Panc1 (cell line): ENCODE results near the gene NFATC2. TPM values are rescaled to one million over a fixed set of nuclear protein-coding genes. Genes with fewer than 3 reads are reported as not detected.

Experiments
- ATAC-seq: fragments of 200-7000 bp; cut with Tn5 transposase; 2 replicates; pipeline ENCODE4 v1.9.1; 2020; ENCODE audit warnings: mild to moderate bottlenecking, moderate library complexity
- BruUV-seq: library from RNA; stranded (reverse); fragments of 400-500 nt; replicated peaks from 2 replicates; lab custom pipeline; 2021; lab: Mats Ljungman, UMichigan
- CTCF ChIA-PET: fragments of 300-600 bp; sonication (Branson Sonifier 250); formaldehyde crosslinking; loops from one replicate; lab custom pipeline; 2022; ENCODE audit warnings: antibody characterized with exemption; lab: Charles Lee
- POLR2A ChIA-PET: fragments of 300-600 bp; sonication (Branson Sonifier 250); formaldehyde crosslinking; loops from one replicate; lab custom pipeline; 2022; ENCODE audit warnings: antibody characterized with exemption; lab: Charles Lee
- DNase-seq: peaks from one replicate; pipeline ENCODE4 v3.0.0-alpha.2; 2010; ENCODE audit warnings: low read depth, low spot score
- H3K27ac ChIP-seq: 2 replicates; pipeline ENCODE4 v1.5.1; 2011; ENCODE audit warnings: mild to moderate bottlenecking, low read length, inconsistent platforms
- H3K27me3 ChIP-seq: fragments of 200-500 bp; sonication (Bioruptor generic); 2 replicates; pipeline ENCODE4 v1.6.0; 2014; ENCODE audit warnings: low read length, inconsistent platforms; ENCODE audit not compliant: control insufficient read depth, insufficient read depth
- H3K36me3 ChIP-seq: fragments of 200-500 bp; sonication (Bioruptor generic); 2 replicates; pipeline ENCODE4 v1.5.1; 2014; ENCODE audit warnings: inconsistent platforms, mild to moderate bottlenecking, low read length, moderate library complexity; ENCODE audit not compliant: control insufficient read depth, insufficient read depth
- H3K4me1 ChIP-seq: 2 replicates; pipeline ENCODE4 v1.5.1; 2011; ENCODE audit warnings: inconsistent platforms, mild to moderate bottlenecking, low read length, moderate library complexity; ENCODE audit not compliant: control insufficient read depth, insufficient read depth
- H3K4me3 ChIP-seq, 2 experiments: 2 replicates each; pipeline ENCODE4 v1.5.1; 2011 to 2012; ENCODE audit warnings: low read depth in 2 of 2, low read length in 2 of 2, mild to moderate bottlenecking in 2 of 2, inconsistent platforms in 1 of 2, moderate library complexity in 1 of 2
- H3K9me3 ChIP-seq: fragments of 200-500 bp; sonication (Bioruptor generic); 2 replicates; pipeline ENCODE4 v1.5.1; 2014; ENCODE audit warnings: low read depth, mild to moderate bottlenecking, inconsistent platforms, low read length, moderate library complexity; ENCODE audit not compliant: control insufficient read depth, insufficient read depth
- POLR2AphosphoS5 ChIP-seq: IDR thresholded peaks from 2 replicates; pipeline ENCODE4 v1.6.1; 2012; ENCODE audit warnings: mild to moderate bottlenecking, low read depth, low read length, moderate library complexity
- SIN3A ChIP-seq: IDR thresholded peaks from 2 replicates; pipeline ENCODE4 v1.6.1; 2012; ENCODE audit warnings: low read depth, mild to moderate bottlenecking, low read length, moderate library complexity, borderline replicate concordance; ENCODE audit not compliant: insufficient read depth
- TCF7L2 ChIP-seq: IDR thresholded peaks from 2 replicates; pipeline ENCODE4 v1.6.1; 2011; ENCODE audit warnings: mild to moderate bottlenecking, low read depth, low read length, inconsistent platforms
- in situ Hi-C: cut with HindIII; loops from 2 replicates; pipeline ENCODE4 v1.10.0; 2016; ENCODE audit warnings: low sequenced_read_pairs, low pct_unique_long_range_greater_than_20kb
- intact Hi-C: fragments of 100-400 bp; cut with micrococcal nuclease; formaldehyde crosslinking; loops from one replicate; pipeline ENCODE4 v1.10.0; 2022; ENCODE audit not compliant: unreplicated experiment
- total RNA-seq: library from RNA; stranded (reverse); gene quantifications from one replicate; pipeline ENCODE4 v1.2.1, GENCODE V29; 2021; ENCODE audit not compliant: unreplicated experiment
- TF ChIP-seq, protein P1 (sequence below), 2 experiments: IDR thresholded peaks; 2 replicates each; pipeline ENCODE4 v1.6.1; 2011 to 2012; ENCODE audit warnings: low read depth in 2 of 2, control low read depth in 1 of 2, low read length in 1 of 2, mild to moderate bottlenecking in 1 of 2, moderate library complexity in 1 of 2; ENCODE audit not compliant: insufficient read depth in 1 of 2
- TF ChIP-seq, protein P2 (sequence below): fragments of 450-650 bp; IDR thresholded peaks from 2 replicates; pipeline ENCODE4 v1.5.1; 2017; ENCODE audit warnings: mild to moderate bottlenecking

The NFATC2 gene
- total RNA-seq, 1 experiment from 2014 or later = 10.6 TPM

DNA sequence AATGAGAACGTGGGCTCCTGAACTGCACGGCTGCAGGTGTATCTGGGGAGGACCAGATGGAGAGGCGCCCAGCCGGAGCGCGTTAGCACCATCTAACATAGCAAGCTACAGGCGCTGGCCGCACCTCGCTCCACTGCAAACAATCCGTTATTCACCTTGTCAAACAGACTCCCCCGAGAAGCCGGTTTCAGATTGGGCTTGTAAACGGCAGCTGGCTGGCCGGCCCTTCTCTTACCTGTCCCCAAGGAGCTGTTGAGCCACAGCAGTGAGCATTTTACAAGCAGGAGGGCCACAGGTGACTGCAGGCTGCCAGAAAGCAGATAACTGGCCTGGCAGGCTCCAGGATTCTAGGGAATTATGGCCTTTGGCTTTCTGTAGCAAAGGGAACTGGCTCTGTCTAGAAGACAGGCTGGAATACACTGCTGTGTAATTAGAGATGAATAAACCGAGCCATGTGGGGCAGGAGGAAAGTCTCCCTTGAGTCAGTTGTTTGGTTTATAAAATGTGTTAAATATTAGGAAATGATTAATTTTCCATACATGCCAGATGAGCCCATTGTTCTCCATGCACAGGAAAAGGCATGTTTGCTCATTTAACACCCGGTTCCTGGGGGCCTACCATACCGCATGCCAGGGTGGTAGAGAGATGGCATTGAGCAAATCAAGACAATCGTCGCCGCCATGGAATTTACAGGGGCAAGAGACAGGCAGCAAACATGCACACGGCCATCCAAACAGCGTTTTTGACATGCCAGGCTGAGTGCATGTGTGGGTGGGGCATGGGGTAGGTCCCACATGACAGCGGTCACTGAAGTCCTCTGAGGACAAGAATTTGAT, 159.3 kb downstream of the NFATC2 start:
- TF ChIP-seq TCF7L2 (no peak), SIN3A (no peak), POLR2AphosphoS5 (no peak)
- TF ChIP-seq, protein P1, sequence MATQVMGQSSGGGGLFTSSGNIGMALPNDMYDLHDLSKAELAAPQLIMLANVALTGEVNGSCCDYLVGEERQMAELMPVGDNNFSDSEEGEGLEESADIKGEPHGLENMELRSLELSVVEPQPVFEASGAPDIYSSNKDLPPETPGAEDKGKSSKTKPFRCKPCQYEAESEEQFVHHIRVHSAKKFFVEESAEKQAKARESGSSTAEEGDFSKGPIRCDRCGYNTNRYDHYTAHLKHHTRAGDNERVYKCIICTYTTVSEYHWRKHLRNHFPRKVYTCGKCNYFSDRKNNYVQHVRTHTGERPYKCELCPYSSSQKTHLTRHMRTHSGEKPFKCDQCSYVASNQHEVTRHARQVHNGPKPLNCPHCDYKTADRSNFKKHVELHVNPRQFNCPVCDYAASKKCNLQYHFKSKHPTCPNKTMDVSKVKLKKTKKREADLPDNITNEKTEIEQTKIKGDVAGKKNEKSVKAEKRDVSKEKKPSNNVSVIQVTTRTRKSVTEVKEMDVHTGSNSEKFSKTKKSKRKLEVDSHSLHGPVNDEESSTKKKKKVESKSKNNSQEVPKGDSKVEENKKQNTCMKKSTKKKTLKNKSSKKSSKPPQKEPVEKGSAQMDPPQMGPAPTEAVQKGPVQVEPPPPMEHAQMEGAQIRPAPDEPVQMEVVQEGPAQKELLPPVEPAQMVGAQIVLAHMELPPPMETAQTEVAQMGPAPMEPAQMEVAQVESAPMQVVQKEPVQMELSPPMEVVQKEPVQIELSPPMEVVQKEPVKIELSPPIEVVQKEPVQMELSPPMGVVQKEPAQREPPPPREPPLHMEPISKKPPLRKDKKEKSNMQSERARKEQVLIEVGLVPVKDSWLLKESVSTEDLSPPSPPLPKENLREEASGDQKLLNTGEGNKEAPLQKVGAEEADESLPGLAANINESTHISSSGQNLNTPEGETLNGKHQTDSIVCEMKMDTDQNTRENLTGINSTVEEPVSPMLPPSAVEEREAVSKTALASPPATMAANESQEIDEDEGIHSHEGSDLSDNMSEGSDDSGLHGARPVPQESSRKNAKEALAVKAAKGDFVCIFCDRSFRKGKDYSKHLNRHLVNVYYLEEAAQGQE (IDR thresholded peaks at IDR 0.05; ENCODE audit: insufficient read depth in 1 of 2, low read depth in 2 of 2, low read length in 1 of 2) = no peak
- TF ChIP-seq, protein P2, sequence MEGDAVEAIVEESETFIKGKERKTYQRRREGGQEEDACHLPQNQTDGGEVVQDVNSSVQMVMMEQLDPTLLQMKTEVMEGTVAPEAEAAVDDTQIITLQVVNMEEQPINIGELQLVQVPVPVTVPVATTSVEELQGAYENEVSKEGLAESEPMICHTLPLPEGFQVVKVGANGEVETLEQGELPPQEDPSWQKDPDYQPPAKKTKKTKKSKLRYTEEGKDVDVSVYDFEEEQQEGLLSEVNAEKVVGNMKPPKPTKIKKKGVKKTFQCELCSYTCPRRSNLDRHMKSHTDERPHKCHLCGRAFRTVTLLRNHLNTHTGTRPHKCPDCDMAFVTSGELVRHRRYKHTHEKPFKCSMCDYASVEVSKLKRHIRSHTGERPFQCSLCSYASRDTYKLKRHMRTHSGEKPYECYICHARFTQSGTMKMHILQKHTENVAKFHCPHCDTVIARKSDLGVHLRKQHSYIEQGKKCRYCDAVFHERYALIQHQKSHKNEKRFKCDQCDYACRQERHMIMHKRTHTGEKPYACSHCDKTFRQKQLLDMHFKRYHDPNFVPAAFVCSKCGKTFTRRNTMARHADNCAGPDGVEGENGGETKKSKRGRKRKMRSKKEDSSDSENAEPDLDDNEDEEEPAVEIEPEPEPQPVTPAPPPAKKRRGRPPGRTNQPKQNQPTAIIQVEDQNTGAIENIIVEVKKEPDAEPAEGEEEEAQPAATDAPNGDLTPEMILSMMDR = no peak
- in situ Hi-C loops = no loop called here

GRCh38 chr20:51382111-51382985, 160.2 kb downstream of the NFATC2 start:
- in situ Hi-C loops = no loop called here
- no TSS peak for BruUV-seq
- intact Hi-C loops = no loop called here
- no peak overlapping the region for H3K27ac ChIP-seq
- no peaks in the 10 kb centered on the region for H3K27me3 ChIP-seq
- CTCF ChIA-PET = no interaction called here
- H3K4me1 ChIP-seq = peaks cover 8% of the 10 kb centered on the region
- no peaks in the 10 kb centered on the region for H3K9me3 ChIP-seq
- H3K36me3 ChIP-seq = no peaks in the 10 kb centered on the region
- DNase-seq (no peak), ATAC-seq (no peak)
- no peak overlapping the region for H3K4me3 ChIP-seq
- POLR2A ChIA-PET = no interaction called here
- TF ChIP-seq, protein P1 (IDR thresholded peaks at IDR 0.05; ENCODE audit: insufficient read depth in 1 of 2, low read depth in 2 of 2, low read length in 1 of 2) = no peak
- TF ChIP-seq SIN3A (no peak), TCF7L2 (no peak)
- TF ChIP-seq, protein P2 = no peak

More for the DNA sequence above, 159.3 kb downstream of the NFATC2 start:
- ATAC-seq (no peak), DNase-seq (no peak)
- no peaks in the 10 kb centered on the region for H3K36me3 ChIP-seq
- H3K27me3 ChIP-seq = no peaks in the 10 kb centered on the region
- H3K4me1 ChIP-seq = peaks cover 11% of the 10 kb centered on the region
- ChIA-PET CTCF (no interaction called here), POLR2A (no interaction called here)
- no peaks in the 10 kb centered on the region for H3K9me3 ChIP-seq
- BruUV-seq = no TSS peak
- no peak overlapping the region for H3K4me3 ChIP-seq
- H3K27ac ChIP-seq = no peak overlapping the region
- intact Hi-C loops = no loop called here
